Ovary (tissue), 3 donors: Measurements from ENCODE around the gene TNFAIP3.

Experiments used
- EP300 ChIP-seq: sonication (generic); formaldehyde crosslinking; IDR thresholded peaks from one replicate; pipeline ENCODE4 v1.6.1; 2017; ENCODE audit warnings: antibody characterized with exemption
- TF ChIP-seq, protein P1 (sequence below), 3 donors: fragments of 450-650 bp in 2 of 3; fragments of 200-600 bp in 1 of 3; IDR thresholded peaks; one replicate each; pipeline versions ENCODE4 v1.5.1 to v1.8.0; 2016 to 2022; ENCODE audit warnings: antibody characterized with exemption in 3 of 3, mild to moderate bottlenecking in 1 of 3
- donor health status: DM: no; HTN: no; CAD: no.

DNA sequence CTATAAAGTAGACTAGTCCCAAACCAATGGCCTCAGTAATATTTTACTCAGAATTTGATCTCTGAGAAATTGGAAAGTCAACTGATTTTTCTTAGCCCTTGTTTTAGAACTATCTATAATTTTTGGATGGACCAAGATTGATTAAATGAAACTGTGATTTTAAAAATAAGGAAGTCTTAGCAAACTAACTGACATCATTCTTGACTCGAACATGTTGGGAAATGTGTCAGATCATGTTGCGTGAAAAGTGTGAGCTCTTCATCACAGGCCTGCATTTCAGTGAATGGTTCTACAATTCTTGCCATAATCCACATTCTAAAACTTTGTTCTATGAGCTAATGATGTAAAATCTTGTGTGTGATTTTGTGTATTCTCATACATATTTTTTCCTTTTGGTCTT lies 11.0 kb downstream of the TNFAIP3 start:
- TF ChIP-seq, protein P1, sequence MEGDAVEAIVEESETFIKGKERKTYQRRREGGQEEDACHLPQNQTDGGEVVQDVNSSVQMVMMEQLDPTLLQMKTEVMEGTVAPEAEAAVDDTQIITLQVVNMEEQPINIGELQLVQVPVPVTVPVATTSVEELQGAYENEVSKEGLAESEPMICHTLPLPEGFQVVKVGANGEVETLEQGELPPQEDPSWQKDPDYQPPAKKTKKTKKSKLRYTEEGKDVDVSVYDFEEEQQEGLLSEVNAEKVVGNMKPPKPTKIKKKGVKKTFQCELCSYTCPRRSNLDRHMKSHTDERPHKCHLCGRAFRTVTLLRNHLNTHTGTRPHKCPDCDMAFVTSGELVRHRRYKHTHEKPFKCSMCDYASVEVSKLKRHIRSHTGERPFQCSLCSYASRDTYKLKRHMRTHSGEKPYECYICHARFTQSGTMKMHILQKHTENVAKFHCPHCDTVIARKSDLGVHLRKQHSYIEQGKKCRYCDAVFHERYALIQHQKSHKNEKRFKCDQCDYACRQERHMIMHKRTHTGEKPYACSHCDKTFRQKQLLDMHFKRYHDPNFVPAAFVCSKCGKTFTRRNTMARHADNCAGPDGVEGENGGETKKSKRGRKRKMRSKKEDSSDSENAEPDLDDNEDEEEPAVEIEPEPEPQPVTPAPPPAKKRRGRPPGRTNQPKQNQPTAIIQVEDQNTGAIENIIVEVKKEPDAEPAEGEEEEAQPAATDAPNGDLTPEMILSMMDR (IDR thresholded peaks at IDR 0.05) = no peak
- TF ChIP-seq EP300 = no peak
